ENCODE data around the gene H19.

Gene H19

GRCh38 chr11:1997755-1998154 is at the start of gene H19:
TSS of gene H19 (minus strand) at chr11:1997842.
- FAIRE-seq (no peak), DNase-seq (ENCODE audit: low spot score) (no peak)

- no peak for DNase-seq (ENCODE audit: low spot score)
- FAIRE-seq: no peak
Measured at GRCh38 chr11:2041963-2042362, 44.3 kb upstream of the H19 start.

GRCh38 chr11:2041153-2041552 is 43.5 kb upstream of the H19 start:
- FAIRE-seq: no peak
- DNase-seq (ENCODE audit: low spot score): no peak

GRCh38 chr11:2039198-2039759 is 41.6 kb upstream of the H19 start:
- FAIRE-seq: no peak

GRCh38 chr11:2036863-2037486 is 39.3 kb upstream of the H19 start:
- no peak for DNase-seq (ENCODE audit: low spot score)
- no peak for FAIRE-seq

More at GRCh38 chr11:2039198-2039759, 41.6 kb upstream of the H19 start:
- no peak for DNase-seq (ENCODE audit: low spot score)

- FAIRE-seq (no peak), DNase-seq (ENCODE audit: low spot score) (no peak)
Measured at GRCh38 chr11:2035382-2035781, 37.7 kb upstream of the H19 start.

GRCh38 chr11:2031058-2031457 is 33.4 kb upstream of the H19 start:
- FAIRE-seq: no peak

GRCh38 chr11:2027708-2028107 is 30.1 kb upstream of the H19 start:
- DNase-seq (ENCODE audit: low spot score) (no peak), FAIRE-seq (no peak)

More at GRCh38 chr11:2031058-2031457, 33.4 kb upstream of the H19 start:
- DNase-seq (ENCODE audit: low spot score): no peak

- no peak for FAIRE-seq
- no peak for DNase-seq (ENCODE audit: low spot score)
Measured at GRCh38 chr11:2015025-2015424, 17.4 kb upstream of the H19 start.

- no peak for FAIRE-seq
Measured at GRCh38 chr11:2012440-2012839, 14.8 kb upstream of the H19 start.

GRCh38 chr11:2004466-2004865 is 6.8 kb upstream of the H19 start:
- FAIRE-seq (no peak), DNase-seq (ENCODE audit: low spot score) (no peak)

More at GRCh38 chr11:2012440-2012839, 14.8 kb upstream of the H19 start:
- no peak for DNase-seq (ENCODE audit: low spot score)

GRCh38 chr11:2002807-2003206 is 5.2 kb upstream of the H19 start:
- FAIRE-seq: peak; percentile 92
- DNase-seq (ENCODE audit: low spot score): no peak

- FAIRE-seq (peak; percentile 17), DNase-seq (ENCODE audit: low spot score) (no peak)
Measured at GRCh38 chr11:2002042-2002776, 4.6 kb upstream of the H19 start.

GRCh38 chr11:1998861-1999260 is 1.2 kb upstream of the H19 start:
- FAIRE-seq (no peak), DNase-seq (ENCODE audit: low spot score) (no peak)

- FAIRE-seq: no peak
- DNase-seq (ENCODE audit: low spot score): no peak
Measured at GRCh38 chr11:1998290-1998689, 648 bp upstream of the H19 start.

- DNase-seq (ENCODE audit: low spot score) (no peak), FAIRE-seq (no peak)
Measured at GRCh38 chr11:1994121-1994520, 3.5 kb downstream of the H19 start.

GRCh38 chr11:1992111-1992510 is 5.5 kb downstream of the H19 start:
- FAIRE-seq: no peak
- DNase-seq (ENCODE audit: low spot score): no peak

GRCh38 chr11:1990872-1991578 is 6.6 kb downstream of the H19 start:
- FAIRE-seq: no peak
- DNase-seq (ENCODE audit: low spot score): no peak

- DNase-seq (ENCODE audit: low spot score): no peak
- FAIRE-seq: no peak
Measured at GRCh38 chr11:1989953-1990352, 7.7 kb downstream of the H19 start.

GRCh38 chr11:1988667-1989317 is 8.8 kb downstream of the H19 start:
- FAIRE-seq (no peak), DNase-seq (ENCODE audit: low spot score) (no peak)

- DNase-seq (ENCODE audit: low spot score): no peak
- no peak for FAIRE-seq
Measured at GRCh38 chr11:1988174-1988573, 9.5 kb downstream of the H19 start.

GRCh38 chr11:1987024-1987423 is 10.6 kb downstream of the H19 start:
- no peak for DNase-seq (ENCODE audit: low spot score)
- no peak for FAIRE-seq

Measured in urothelium cell line (cell line).